Activated T-helper 1 cell treated with anti-CD3 and anti-CD28 coated beads, Interleukin-12 subunit alpha, Interleukin-12 subunit beta, Interleukin-2, Interleukin-4 antibody, amounts not matched to agents 30 ng/mL and 10 ng/mL and 1 ng/mL, durations not matched to agents 14 hours and 24 hours and 36 hours (primary cell): ENCODE results near the gene CWC22. TPM values are rescaled to one million over a fixed set of nuclear protein-coding genes. Genes with fewer than 3 reads are reported as not detected.
"Not testable (repeated sequence)": the region's sequence is repeated elsewhere in the genome, so short reads cannot be mapped to it uniquely, and the experiment has no call there.

ENCODE experiments used
- DNase-seq: peaks from one replicate; pipeline ENCODE4 v3.0.0; 2021; ENCODE audit warnings: low spot score
- H3K27ac Mint-ChIP-seq: one replicate; pipeline ENCODE4 v1.8.0; 2021; ENCODE audit warnings: mild to moderate bottlenecking, mixed read lengths
- H3K27me3 Mint-ChIP-seq: one replicate; pipeline ENCODE4 v1.8.0; 2022; ENCODE audit warnings: mild to moderate bottlenecking, moderate library complexity, mixed read lengths; ENCODE audit not compliant: insufficient read depth
- H3K36me3 Mint-ChIP-seq: one replicate; pipeline ENCODE4 v1.8.0; 2021; ENCODE audit warnings: low read depth, mixed read lengths
- H3K4me1 Mint-ChIP-seq: one replicate; pipeline ENCODE4 v1.8.0; 2021; ENCODE audit warnings: low read depth, mixed read lengths
- H3K4me3 Mint-ChIP-seq: one replicate; pipeline ENCODE4 v1.8.0; 2021; ENCODE audit warnings: mild to moderate bottlenecking, moderate library complexity, mixed read lengths
- H3K9me3 Mint-ChIP-seq: one replicate; pipeline ENCODE4 v1.8.0; 2021; ENCODE audit warnings: mixed read lengths
- intact Hi-C: fragments of 100-400 bp; cut with micrococcal nuclease; formaldehyde crosslinking; loops from one replicate; pipeline ENCODE4 v1.15.1; 2024
- total RNA-seq: library from RNA; stranded (reverse); gene quantifications from 2 replicates; pipeline ENCODE4 v1.2.3, GENCODE V29; 2022

CWC22 gene
- 29.6 and 30.9 TPM in 2 replicates for total RNA-seq

DNA sequence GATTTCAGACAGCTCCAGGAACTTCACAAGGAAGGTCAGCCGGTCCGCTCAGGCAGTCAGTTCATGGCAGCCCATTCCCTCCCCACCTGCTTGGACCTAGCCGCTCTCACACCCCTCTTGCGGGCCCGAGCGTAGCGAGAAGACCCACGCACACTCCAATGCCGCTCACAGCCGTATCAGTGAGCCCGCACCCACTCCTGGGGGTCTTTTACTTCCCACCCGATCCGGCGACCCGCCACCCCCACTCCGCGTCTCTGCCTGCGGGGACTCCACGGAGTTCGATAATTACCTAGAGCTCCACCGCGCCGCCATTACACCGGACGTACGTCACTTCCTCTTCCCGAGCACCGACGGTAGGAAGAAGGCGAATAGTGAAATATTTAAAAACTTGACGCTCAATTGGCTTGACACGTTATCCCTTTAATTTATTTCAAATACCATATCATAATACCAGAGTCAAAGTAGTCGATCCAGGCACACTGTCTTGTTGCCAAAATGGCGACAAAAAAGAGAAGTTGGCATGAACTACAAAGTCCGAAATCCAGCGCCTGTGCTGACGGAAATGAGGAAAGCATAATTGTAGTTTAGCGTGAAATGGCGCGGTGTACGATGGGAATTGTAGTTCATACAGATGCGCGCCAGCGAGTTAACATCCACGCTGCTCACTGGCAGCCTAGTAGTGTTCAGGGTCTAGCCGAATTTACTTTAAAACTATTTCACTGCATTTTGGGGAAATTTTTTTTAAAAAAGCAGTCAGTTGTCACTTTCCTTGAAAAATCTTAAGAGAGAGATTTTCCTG lies at the start of gene CWC22:
Gene CWC22, minus strand, starts transcription at position 517 of the 799 bp plus-strand sequence. CDS start 13,956 bp downstream, outside the sequence.
- Mint-ChIP-seq H3K27me3 (no peaks in the 10 kb centered on the region), H3K9me3 (no peaks in the 10 kb centered on the region), H3K27ac (peak within 1 kb of the TSS; percentile 97), H3K4me1 (peaks cover 26% of the 10 kb centered on the region), H3K36me3 (peaks cover 5% of the 10 kb centered on the region), H3K4me3 (peak within 1 kb of the TSS; percentile 94)
- intact Hi-C loops = loop anchor here (1.0 to 5.0 kb wide), 7 partner anchors 12 to 1894 kb away; partner anchors contain the start of genes ITPRID2, RBM45 and UBE2E3
- peak; percentile 79 for DNase-seq

DNA sequence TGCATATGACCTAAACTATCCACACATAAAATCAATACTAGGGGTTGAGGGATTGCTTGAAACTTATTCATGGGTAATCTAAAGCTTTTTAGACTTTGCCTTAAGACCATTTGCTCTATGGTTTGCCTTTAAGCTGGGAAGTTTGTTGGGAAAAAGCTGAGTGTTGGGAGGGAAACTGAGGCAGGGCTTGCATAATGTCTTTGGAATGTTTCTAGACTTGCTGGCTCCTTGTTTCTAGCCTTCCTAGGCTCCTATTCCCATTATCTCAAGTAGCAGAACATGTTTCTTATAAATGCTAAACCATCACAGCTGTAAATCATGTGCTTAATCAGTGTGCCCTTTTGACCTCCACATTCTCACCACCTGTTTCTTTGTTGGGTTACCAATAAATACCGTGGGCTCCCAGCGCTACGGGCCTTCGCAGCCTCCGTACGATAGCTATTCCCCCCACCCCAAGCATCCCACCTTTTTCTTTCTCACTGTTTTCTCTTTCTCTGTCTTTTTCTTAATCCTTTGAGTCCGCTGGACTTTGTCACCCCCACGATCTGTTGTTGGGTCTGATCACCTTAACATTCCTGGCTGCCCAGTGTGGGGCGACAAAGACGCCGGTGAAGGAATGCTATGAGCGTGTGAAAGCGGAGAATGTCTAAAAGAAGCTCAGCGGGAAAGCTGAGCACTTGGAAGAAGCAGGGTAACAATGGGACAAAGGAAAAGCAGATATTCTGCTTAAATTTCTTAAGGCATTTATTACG lies 49.4 kb upstream of the CWC22 start:
- Mint-ChIP-seq H3K4me3 (no peak overlapping the region), H3K9me3 (no peaks in the 10 kb centered on the region), H3K4me1 (no peaks in the 10 kb centered on the region), H3K36me3 (no peaks in the 10 kb centered on the region), H3K27me3 (peaks cover 2% of the 10 kb centered on the region), H3K27ac (no peak overlapping the region)
- intact Hi-C loops = no loop called here
- no peak for DNase-seq

DNA sequence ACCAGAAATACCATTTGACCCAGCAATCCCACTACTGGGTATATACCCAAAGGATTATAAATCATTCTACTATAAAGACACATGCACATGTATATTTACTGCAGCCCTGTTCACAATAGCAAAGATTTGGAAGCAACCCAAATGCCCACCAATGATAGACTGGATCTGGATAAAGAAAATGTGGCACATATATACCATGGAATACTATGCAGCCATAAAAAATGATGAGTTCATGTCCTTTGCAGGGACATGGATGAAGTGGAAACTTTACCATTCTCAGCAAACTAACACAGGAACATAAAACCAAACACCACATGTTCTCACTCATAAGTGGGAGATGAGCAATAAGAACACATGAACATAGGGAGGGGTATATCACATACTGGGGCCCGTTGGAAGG lies 47.5 kb upstream of the CWC22 start:
- DNase-seq, intact Hi-C loops, H3K27ac Mint-ChIP-seq, H3K27me3 Mint-ChIP-seq, H3K4me1 Mint-ChIP-seq, H3K4me3 Mint-ChIP-seq, H3K36me3 Mint-ChIP-seq, H3K9me3 Mint-ChIP-seq: not testable (repeated sequence)

DNA sequence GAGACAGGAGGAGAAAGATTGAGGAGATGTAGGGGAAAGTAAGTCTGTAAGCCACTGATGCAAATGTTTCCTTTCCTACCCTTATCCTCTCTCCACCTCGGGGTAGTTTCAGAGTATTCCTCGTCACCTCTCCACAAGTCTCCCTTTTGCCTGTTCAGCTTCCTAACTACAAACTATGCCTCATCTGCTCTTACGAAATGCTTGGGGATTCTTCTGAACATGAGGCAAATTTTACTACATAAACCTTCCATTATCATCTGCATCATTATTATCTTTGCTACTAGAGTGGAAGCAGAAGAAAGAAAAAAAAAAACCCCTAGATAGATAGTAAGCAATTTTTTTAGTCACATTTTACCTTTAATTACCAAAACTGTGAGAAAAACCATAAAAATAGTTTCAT lies 43.1 kb upstream of the CWC22 start:
- H3K36me3 Mint-ChIP-seq = no peaks in the 10 kb centered on the region
- no peak overlapping the region for H3K27ac Mint-ChIP-seq
- no peak for DNase-seq
- intact Hi-C loops = no loop called here
- peaks cover 9% of the 10 kb centered on the region for H3K27me3 Mint-ChIP-seq
- H3K4me3 Mint-ChIP-seq = no peak overlapping the region
- no peaks in the 10 kb centered on the region for H3K9me3 Mint-ChIP-seq
- no peaks in the 10 kb centered on the region for H3K4me1 Mint-ChIP-seq

DNA sequence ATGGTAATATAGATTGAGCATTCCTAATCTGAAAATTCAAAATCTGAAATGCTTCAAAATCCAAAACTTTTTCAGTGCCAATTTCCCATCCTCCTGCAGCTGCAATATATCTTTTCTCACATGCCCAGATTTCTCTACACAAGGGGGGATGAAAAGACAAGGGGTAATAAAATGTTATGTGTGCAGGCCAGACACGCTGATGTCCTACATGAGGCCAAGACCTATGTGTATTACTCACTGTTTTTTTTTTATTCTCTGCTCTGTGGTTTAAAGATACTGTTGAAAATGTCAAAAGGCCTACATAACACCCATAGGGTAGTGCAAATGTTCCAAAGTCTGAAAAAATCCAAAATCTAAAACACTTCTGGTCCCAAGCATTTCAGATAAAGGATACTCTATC lies 41.2 kb upstream of the CWC22 start:
- intact Hi-C loops = no loop called here
- peaks cover 11% of the 10 kb centered on the region for H3K27me3 Mint-ChIP-seq
- no peaks in the 10 kb centered on the region for H3K9me3 Mint-ChIP-seq
- H3K4me3 Mint-ChIP-seq = no peak overlapping the region
- H3K36me3 Mint-ChIP-seq = no peaks in the 10 kb centered on the region
- no peak for DNase-seq
- no peaks in the 10 kb centered on the region for H3K4me1 Mint-ChIP-seq
- no peak overlapping the region for H3K27ac Mint-ChIP-seq

DNA sequence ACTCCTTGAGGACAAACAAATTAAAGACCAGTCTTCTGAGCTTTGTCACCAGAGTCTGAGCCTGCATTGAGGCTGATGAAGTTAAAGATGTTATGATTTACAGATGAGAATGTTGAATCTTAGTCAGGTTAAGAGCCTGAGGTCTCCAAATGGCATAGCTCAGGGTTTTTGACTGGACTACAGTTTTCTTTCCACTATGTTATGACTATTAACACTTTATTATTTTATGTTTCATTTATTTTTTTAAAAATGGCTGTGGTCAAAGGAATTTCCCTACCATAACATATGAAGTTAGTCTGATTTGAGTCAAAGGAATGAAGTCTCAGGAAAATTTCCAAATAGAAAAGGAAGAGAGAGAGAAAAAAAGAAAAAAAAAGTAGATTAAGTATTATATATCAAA lies 39.7 kb upstream of the CWC22 start:
- no peak for DNase-seq
- Mint-ChIP-seq H3K27ac (no peak overlapping the region), H3K4me3 (no peak overlapping the region), H3K9me3 (no peaks in the 10 kb centered on the region), H3K4me1 (no peaks in the 10 kb centered on the region), H3K27me3 (peaks cover 15% of the 10 kb centered on the region), H3K36me3 (no peaks in the 10 kb centered on the region)
- intact Hi-C loops = no loop called here

DNA sequence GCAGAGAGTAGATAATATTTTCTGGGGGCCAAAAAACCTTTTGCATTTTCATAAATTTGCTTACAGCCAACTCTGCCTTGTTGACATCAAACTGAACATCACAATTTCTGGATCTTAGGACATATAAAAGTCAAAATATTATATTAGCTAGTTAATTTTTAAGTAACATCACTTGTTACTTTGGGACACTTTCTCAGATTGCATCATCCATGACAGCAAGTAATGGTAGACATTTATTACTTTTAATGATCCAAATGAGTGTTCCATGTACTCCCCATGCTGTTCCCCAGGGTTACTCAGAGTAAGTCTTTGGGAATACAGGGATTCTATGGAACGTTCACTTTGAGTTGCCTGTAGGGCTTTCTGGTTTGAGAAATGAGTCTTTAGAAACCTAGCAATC lies 39.1 kb upstream of the CWC22 start:
- no peak for DNase-seq
- no peaks in the 10 kb centered on the region for H3K36me3 Mint-ChIP-seq
- intact Hi-C loops = no loop called here
- no peak overlapping the region for H3K4me3 Mint-ChIP-seq
- no peaks in the 10 kb centered on the region for H3K9me3 Mint-ChIP-seq
- H3K27me3 Mint-ChIP-seq = peaks cover 15% of the 10 kb centered on the region
- H3K27ac Mint-ChIP-seq = no peak overlapping the region
- H3K4me1 Mint-ChIP-seq = no peaks in the 10 kb centered on the region

DNA sequence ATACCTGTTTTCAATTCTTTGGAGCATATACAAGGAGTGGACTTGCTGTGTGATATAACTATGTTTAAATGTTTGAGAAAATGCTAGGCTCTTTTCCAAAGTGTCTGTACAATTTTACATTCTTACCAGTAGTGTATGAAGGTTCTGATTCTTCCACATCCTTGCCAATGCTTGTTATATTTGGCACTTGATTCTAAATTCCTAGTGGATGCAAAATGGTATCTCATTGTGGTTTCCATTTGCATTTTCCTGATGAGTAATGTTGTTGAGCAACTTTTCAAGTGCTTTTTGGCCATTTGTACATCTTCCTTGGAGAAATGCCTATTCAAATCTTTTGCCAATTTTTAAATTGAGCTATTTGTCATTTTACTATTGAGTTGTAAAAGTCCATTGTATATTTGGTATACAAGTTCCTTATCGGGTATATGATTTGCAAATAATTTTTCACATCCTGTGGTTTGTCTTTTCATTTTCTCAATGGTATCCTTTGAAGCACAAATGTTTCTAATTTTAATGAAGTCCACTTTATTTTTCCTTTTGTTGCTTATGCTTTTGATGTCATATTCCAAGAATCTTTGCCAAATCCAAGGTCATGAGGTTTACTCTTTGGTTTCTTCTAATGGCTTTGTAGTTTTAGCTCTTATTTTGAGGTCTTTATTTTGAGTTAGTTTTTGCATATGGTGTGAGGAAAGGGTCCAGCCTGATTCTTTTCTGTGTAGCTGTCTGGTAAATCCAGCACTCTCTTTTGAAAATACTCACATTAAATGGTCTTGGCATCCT lies 33.2 kb upstream of the CWC22 start:
- Mint-ChIP-seq H3K27ac (no peak overlapping the region), H3K27me3 (peaks cover 22% of the 10 kb centered on the region), H3K4me1 (no peaks in the 10 kb centered on the region), H3K9me3 (no peaks in the 10 kb centered on the region), H3K4me3 (no peak overlapping the region), H3K36me3 (no peaks in the 10 kb centered on the region)
- DNase-seq = no peak
- intact Hi-C loops = no loop called here

DNA sequence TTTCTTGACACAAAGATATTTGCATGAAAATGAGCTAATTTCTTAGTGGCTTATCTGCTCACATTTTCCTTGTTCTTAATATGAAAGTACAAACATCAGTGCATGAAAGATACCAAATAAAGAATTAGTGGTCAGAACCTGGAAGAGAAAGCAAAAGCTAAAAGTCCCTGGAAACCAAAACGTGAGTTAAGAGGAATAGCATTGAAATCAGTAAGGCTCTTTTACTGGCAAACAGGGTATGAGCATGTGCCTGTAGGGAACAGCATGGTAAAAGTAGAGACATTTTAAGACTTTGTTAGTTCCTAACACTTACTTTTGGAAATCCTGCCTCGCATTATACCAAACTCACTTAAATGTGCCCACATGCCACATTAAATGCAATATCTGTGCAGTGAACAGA lies 31.9 kb upstream of the CWC22 start:
- peaks cover 19% of the 10 kb centered on the region for H3K27me3 Mint-ChIP-seq
- no peak overlapping the region for H3K27ac Mint-ChIP-seq
- intact Hi-C loops = no loop called here
- no peaks in the 10 kb centered on the region for H3K9me3 Mint-ChIP-seq
- H3K4me3 Mint-ChIP-seq = no peak overlapping the region
- H3K4me1 Mint-ChIP-seq = no peaks in the 10 kb centered on the region
- no peaks in the 10 kb centered on the region for H3K36me3 Mint-ChIP-seq
- no peak for DNase-seq

DNA sequence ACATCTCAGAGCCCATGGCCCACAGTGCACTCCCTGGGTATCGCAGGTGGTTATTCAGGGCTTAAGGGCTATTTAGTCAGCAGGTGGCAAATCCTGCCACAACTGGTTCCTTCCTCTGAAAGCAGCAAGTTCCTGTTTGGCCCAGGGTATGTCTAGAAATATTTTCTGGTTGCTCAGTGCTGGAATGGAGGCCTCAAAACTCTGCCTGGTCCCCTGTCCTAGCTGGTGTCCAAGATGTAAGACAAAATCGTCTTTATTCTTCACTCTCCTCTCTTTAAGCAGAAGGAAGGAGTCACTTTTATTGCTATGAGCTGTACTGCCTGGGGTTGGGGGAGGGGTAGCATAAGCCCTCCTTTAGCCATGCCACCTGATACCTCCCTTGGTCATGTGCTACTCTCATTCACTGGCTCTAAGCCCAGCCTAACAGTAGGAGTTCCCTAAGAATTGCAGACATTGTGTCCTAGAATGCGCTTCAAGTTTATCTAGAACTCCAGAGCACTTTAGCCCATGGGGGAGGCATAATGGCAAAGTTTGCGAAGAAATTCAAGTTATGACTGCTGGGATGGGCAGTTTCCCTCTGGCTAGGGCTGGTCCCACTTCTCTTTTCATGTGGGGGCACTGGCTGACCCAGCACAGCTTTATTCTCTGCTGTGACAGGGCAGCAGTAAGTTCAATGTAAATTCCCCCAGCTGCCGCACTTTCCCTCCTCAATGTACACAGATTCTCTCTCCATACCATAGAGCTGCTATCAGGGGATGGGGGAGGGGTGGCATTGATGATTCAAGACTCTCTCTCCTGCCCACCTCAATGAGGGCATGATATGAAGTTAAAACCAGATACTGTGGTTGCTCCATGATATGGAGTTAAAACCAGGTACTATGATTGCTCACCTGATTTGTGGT lies 27.1 kb upstream of the CWC22 start:
- H3K9me3 Mint-ChIP-seq = no peaks in the 10 kb centered on the region
- no peaks in the 10 kb centered on the region for H3K36me3 Mint-ChIP-seq
- H3K27me3 Mint-ChIP-seq = peaks cover 16% of the 10 kb centered on the region
- H3K4me1 Mint-ChIP-seq = no peaks in the 10 kb centered on the region
- no peak for DNase-seq
- H3K27ac Mint-ChIP-seq = no peak overlapping the region
- intact Hi-C loops = no loop called here
- no peak overlapping the region for H3K4me3 Mint-ChIP-seq

DNA sequence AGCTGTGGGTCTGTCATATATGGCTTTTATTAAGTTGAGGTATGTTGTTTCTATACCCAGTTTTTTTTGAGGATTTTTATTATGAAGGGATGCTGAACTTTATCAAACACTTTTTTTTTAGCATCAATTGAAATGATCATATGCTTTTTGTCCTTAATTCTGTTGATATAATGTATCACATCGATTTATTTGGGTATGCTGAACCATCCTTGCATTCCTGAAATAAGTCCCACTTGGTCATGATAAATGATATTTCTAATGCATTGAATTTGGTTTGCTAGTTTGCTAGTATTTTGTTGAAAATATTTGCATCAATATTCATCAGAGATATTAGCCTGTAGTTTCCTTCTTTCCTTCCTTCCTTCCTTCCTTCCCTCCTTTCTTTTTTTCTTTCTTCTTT lies 22.5 kb upstream of the CWC22 start:
- H3K36me3 Mint-ChIP-seq = no peaks in the 10 kb centered on the region
- peaks cover 12% of the 10 kb centered on the region for H3K27me3 Mint-ChIP-seq
- intact Hi-C loops = no loop called here
- no peak overlapping the region for H3K4me3 Mint-ChIP-seq
- no peaks in the 10 kb centered on the region for H3K4me1 Mint-ChIP-seq
- DNase-seq = no peak
- H3K27ac Mint-ChIP-seq = no peak overlapping the region
- H3K9me3 Mint-ChIP-seq = no peaks in the 10 kb centered on the region

DNA sequence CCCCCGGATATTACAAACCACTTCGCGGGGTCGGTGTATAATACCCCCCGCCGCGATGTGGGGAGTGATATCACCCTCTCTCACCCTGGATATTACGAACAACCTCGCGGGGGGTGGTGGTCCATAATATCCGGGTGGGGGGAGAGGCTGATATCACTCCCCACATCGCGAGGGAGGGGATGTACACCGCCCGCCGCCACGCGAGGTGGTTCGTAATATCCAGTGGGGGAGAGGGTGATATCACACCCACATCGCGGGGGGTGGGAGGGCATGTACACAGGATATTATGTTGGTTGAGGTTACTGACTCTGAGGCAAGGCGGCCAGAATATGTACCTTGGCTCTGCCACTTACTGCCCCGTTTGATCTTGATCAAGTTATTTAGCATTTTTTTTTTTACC lies 14.8 kb upstream of the CWC22 start:
- Mint-ChIP-seq H3K27ac (no peak overlapping the region), H3K27me3 (peaks cover 11% of the 10 kb centered on the region), H3K4me1 (no peaks in the 10 kb centered on the region), H3K36me3 (no peaks in the 10 kb centered on the region), H3K9me3 (no peaks in the 10 kb centered on the region), H3K4me3 (no peak overlapping the region)
- intact Hi-C loops = no loop called here
- no peak for DNase-seq
